NCI-H460 (cell line): Measurements from ENCODE around the gene SIN3A. TPM values are rescaled to one million over a fixed set of nuclear protein-coding genes. Genes with fewer than 3 reads are reported as not detected.
"Not testable (repeated sequence)": the region's sequence is repeated elsewhere in the genome, so short reads cannot be mapped to it uniquely, and the experiment has no call there.

Experiments used
- DNase-seq: peaks from one replicate; pipeline ENCODE4 v3.0.0-alpha.2; 2016; ENCODE audit warnings: low read depth; ENCODE audit errors: extremely low read depth
- total RNA-seq: library from RNA; depleted of rRNA; stranded (reverse); fragments of >200 nt; shearing (Covaris generic); gene quantifications from 2 replicates; pipeline ENCODE4 v1.2.3, GENCODE V29; 2014

Gene SIN3A
- total RNA-seq, 1 experiment from 2014 or later, result 25.8 TPM

DNA sequence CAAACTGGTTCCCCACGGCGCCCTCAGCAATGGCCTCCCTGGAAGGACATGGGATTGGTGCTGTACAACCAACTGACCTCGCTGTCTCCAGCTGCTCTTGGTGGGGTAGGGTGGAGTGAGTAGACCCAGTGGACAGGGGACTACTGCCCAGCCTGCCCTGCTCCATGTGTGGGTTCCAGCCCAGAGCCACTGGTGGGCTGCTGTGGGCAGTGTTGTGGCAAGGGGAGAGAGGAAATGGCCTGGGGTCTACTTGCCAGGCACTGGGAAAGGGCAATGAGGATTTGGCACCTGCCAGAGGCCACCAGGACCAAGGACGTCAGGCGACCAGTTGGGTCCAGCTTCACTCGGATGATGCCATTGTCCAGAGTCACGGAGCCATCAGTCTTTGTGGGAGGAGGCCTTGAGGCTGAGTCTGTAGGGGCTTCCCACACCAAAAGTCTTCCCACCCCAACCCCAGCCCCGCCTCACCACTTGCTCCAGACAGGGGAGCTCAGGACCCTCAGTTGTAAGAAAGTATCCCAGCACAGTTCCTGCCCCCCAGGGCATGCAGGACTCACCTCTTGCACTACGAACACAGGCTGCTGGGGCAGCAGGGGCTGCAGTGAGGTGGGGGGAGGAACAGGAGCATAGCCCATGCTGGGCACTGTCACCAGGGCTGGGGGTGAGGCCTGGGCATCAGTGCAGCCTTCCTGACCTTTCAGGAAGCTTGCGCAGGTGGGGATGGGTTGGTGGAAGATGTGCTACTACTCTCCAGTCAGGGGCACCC is 92.5 kb downstream of the SIN3A start:
- DNase-seq, result no peak

DNA sequence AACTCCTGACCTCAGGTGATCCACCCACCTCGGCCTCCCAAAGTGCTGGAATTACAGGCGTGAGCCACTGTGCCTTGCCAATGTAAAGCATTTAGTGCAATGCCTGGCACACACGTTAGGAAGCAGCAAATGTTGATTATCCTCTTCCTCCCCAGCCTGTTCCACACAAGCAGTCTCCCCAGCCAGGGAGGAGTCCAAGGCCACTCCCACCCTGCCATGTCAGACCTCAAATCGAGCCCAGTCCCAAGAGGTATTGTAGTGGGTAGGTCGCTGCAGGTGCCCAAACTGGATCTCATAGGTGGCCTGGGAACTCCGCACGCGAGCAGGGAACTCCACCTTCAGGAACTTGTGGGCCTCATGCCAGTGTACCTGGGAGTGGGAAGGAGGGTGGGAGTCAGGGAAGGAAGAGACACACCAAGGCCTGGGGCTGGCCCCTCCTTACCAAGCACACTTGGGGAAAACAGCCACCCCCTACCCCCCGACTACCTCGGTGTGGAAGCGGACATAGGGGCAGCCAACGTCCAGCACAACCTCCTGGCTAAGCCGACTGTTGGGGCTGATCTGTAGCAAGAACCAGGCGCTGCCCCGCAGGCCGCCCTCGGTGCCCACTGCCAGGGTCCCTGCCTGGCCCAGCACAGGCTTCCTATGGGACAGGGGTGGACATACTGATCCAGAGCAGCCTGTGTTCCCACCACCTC is 93.4 kb downstream of the SIN3A start:
- DNase-seq, result no peak

GRCh38 chr15:75356517-75356916 is 95.0 kb downstream of the SIN3A start:
- DNase-seq, result no peak

DNA sequence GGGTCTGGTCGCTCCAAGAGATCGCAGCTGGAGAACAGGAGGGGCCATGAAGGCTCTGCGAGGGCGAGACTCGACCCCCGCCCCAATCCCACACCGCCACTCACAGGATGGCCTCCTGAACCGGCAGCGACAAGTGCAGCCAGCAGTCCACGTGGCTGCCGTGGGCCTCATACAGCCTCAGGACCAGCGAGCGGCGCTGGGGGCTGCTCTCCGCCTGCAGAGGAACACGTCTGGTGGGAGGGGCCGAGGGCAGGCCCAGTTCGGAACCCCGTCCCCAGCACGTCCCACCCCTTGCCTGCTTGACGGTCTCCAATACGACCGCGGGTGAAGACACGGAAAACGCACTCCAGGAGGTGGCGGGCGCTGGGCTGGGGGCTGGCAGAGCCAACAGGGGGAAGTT is 95.5 kb downstream of the SIN3A start:
- no peak for DNase-seq

DNA sequence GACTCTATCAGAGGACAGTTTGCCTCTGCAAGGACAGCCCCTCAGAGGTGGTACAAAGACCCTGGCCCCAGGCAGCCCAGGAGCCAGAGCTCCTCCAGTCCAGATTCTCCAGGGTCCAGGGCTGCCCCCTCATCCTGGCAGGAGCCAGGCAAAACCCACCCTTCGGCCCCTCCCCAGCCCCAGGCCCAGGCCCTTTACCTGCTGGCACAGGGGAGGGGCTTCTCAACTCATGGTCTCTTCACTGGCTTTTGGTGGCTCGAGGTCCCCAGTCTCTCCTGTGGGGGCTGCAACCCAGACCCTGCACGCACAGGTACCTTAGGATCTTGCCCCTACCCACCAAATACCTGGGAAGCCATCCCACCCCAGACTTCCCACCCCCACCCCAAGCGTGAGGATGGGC is 96.1 kb downstream of the SIN3A start:
- DNase-seq, result no peak

DNA sequence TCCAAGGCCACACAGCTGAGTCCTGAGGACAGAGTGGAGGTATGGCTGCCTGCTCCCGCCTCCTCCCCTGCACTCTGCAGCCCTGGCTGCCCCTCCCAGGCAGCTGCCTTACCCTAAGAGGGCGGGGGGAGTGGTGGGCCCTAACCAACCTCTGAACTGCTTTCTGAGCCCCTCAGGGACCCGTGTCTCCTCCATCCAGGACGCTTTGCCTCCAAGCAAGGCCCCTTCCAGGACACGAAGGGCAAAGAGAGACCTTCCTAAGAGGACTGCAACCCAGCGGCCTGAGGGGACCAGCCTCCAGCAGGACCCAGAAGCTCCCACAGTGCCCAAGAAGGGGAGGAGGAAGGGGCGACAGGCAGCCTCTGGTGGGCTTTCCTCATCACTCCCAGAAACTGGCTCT is 97.0 kb downstream of the SIN3A start:
- no peak for DNase-seq

DNA sequence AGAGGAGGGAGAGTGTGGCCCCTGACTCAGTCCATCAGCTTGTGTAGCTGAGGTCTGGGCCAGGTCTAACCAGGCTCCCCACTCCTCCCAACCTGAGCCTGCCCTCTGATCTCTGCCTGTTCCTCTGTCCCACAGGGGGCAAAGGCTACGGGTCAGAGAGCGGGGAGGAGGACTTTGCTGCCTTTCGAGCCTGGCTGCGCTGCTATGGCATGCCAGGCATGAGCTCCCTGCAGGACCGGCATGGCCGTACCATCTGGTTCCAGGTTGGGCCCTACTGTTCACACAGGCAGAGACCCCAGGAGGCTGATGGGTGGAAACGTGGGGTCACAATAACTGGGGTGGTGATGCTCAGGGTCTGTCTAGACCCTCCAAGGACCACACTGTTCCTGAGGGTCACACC is 97.9 kb downstream of the SIN3A start:
- DNase-seq, result no peak

GRCh38 chr15:75352186-75353080 is 99.1 kb downstream of the SIN3A start:
- DNase-seq, result no peak

GRCh38 chr15:75350601-75351361 is 100.7 kb downstream of the SIN3A start:
- DNase-seq, result no peak

DNA sequence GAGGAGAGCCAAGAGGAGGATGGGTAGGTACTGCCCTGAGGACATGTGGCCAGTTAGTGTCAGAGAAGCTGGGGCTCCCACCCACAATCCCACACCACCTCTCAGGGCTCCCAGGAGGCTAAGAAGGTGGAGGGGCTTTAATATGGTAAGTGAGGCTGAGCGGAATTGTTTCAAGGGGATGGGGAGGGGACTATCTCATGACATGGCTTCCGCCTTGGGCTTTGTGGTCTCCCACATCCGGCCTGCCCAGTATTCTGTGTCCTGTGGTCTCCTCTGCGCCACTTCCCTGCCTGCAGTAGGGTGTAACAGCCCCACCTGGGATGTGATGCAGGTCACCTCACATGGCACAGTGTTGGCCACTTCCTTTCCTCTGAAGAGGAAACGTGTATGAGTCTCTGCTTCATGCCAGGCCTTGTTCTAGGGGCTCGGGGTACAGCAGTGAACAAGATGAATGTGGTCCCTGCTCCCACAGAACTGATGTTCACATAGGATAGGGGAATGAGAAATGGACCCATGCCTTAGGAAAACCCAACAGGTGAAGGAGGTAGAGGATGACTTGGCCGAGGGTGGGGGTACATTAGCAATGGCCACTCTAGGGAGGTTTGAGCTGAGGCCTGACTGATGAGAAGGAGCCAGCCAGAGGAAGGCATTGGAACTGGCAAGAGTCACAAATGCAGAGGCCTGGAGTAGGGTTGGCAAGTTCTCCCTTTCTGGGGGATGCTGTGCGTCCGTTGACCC is 101.5 kb downstream of the SIN3A start:
- no peak for DNase-seq

DNA sequence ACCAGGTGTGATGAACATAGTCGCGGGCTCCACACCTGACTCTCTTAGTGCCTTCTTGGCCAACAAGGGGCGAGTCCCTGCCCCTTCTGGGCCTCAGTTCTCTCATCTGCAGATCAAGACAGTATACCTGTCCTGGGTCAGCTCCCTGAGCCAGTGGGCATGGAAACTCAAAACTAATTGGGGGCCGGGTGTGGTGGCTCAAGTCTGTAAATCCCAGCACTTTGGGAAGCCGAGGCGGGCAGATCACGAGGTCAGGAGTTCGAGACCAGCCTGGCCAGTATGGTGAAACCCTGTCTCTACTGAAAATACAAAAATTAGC is 102.2 kb downstream of the SIN3A start:
- not testable (repeated sequence) for DNase-seq

DNA sequence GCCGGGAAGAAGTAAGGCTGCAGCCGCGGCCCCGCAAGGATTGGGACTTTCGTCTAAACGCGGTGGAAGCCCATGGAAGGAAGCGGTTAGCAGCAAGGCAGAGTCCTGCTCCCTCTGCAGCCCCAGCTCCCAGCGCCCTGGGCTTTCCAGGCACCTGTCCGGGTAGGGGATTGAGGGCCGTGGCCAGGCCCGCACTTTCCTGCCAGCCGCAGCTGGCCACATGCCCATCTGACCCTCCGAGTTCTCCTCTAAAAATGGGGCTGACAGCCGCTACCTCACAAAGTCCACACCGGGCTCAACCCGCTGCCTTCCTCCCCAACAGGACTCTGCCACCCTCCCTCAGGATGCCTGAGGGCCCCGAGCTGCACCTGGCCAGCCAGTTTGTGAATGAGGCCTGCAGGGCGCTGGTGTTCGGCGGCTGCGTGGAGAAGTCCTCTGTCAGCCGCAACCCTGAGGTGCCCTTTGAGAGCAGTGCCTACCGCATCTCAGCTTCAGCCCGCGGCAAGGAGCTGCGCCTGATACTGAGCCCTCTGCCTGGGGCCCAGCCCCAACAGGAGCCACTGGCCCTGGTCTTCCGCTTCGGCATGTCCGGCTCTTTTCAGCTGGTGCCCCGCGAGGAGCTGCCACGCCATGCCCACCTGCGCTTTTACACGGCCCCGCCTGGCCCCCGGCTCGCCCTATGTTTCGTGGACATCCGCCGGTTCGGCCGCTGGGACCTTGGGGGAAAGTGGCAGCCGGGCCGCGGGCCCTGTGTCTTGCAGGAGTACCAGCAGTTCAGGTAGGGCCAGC is 102.7 kb downstream of the SIN3A start:
- no peak for DNase-seq

GRCh38 chr15:75348034-75348561 is 103.4 kb downstream of the SIN3A start:
- DNase-seq, result no peak

GRCh38 chr15:75347222-75348033 is 104.1 kb downstream of the SIN3A start:
- DNase-seq, result peak; percentile 20

GRCh38 chr15:75346796-75347221 is 104.7 kb downstream of the SIN3A start, which contains the start of gene NEIL1:
Gene NEIL1 (plus strand): TSS chr15:75347039. CDS start chr15:75348906, 1,867 bp downstream.
- no peak for DNase-seq

- not testable (repeated sequence) for DNase-seq
Observed at GRCh38 chr15:75343953-75344352, 107.5 kb downstream of the SIN3A start.

GRCh38 chr15:75342221-75342620 is 109.3 kb downstream of the SIN3A start:
- no peak for DNase-seq
